GM10847 (cell line): ENCODE data around the gene CAMK4.

Experiments
- POLR2A ChIP-seq: IDR thresholded peaks from 2 replicates; pipeline ENCODE4 v1.6.1; 2011; ENCODE audit not compliant: insufficient read length; ENCODE audit errors: extremely low read depth

CAMK4 gene

DNA sequence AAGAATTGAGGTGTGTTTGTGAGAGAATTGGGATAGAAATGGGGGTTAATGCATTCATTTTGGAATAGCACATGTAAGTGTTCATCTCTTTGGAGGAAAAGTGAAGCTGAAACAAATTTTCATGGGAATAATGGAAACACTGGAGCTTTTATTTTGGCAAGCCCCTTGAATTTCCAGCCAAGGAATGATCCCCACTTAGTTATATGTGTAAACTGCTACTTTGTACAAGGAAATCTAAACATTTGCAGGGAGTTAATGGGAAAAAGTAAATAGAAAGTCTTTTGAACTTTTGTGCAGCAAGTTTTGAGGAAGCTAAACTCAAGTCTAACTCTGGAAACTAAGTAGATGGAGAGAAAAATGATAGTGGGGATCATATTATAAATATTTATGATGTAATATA, 44.1 kb downstream of the CAMK4 start:
- TF ChIP-seq POLR2A: no peak

DNA sequence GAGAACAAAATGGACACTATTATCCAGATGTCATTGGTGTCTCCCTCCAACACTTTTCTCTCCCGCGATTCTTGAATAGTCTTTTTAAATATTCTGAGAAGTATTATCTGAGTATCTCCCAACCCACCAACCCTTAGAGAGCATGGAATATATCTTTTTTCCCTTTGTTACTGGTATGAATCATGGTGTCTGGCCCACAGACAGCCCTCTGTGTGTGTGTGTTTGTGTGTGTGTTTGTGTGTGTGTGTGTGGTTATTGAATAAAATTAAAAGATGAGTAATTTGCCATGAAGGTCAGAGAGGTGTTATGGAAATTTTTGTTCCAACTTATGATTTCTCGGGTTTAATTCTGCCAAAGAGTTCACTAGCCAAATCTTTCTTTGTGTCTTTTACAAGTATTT, 47.7 kb downstream of the CAMK4 start:
- no peak for TF ChIP-seq POLR2A

DNA sequence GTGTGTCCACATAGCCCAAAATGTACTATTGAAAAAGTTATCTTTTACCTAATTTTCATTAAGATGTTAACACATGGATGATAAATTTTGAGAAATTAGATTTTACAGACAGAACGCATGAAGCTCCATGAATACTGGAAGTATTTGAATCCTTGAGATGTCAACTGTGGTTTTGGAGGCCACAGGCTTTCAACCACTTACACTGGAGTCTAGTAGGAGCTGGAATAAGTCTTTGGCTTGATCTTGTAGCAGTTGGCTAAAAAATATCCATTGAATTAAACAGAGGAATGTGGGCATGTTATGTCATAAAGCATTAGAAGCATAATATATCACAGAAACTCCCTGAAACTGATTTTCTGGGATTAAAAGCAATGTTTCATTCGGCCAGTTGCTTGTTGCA, 52.9 kb downstream of the CAMK4 start:
- no peak for TF ChIP-seq POLR2A

DNA sequence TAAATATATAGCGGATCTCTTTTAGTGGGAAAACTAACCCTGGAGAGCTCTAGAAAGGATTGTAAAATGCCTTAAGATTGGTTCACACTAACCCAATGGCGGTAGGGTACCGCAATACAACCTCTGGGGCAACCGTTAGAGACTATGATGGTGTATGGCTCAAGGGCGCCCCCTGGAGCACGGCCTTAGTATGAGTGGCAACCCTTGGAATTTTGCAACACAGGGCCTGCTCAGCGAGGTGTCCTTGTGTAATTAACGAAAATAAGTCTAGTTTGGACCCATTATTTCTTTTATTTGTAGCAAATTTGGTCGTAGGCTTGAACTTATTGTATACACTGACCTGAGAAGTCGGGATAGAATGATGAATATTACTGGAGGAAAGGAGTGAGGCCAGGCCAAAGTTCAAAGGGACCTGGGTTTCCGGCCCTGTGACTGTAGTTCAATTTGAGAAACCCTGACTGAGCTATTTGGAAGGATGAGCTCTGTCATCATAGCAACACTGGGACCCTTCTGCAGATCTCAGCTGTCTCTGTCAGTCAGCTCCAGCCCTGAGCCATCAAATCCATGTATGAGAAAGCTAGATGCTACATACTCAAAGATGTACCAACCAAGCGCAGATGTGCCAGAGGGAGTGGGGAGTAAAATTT, 54.8 kb downstream of the CAMK4 start:
- no peak for TF ChIP-seq POLR2A

DNA sequence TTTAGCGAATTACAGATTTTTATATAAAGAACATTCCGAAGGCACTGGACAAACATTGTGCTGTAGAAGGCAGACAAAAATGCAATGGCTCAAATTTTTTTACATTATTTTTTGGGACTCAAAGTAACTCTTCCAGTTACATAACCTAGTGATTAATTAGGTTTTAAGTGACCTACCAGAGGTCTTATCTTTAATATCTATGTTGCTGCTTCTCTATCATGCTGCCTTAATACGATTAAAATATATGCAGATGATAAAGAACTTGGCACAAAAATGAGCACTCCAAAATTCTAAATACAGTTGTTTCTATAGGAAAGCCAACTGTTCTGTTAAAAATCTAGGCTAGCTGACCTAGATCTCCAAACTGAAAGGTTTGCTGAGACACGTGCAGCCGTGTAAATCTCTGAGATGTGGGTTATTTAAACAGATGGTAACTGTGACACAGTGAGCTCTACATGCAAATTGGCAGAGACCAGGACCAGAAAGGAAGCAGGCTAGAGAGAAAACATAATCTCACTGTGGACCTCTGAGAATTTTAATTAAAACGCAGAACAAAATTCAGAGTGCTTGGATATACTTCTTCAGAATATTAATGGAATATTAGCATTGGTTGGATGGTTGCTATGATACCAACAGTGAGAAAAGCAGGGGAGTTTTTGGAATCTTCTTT, 56.2 kb downstream of the CAMK4 start:
- TF ChIP-seq POLR2A: no peak

DNA sequence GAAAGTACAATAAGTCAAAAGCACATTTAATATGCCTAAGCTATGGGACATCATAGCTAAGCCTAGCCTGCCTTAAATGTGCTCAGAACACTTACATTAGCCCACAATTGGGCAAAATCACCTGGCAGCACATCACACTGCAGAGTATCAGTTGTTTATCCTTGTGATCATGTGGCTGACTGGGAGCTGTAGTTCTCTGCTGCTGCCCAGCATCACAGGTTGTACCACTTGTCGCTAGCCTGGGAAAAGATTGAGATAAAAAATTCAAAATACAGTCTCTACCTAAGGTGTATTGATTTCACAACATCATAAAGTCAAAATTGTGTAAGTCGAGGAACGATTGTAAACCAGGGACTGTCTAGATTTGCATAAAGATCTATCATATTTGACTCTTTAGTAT, 58.6 kb downstream of the CAMK4 start:
- no peak for TF ChIP-seq POLR2A

DNA sequence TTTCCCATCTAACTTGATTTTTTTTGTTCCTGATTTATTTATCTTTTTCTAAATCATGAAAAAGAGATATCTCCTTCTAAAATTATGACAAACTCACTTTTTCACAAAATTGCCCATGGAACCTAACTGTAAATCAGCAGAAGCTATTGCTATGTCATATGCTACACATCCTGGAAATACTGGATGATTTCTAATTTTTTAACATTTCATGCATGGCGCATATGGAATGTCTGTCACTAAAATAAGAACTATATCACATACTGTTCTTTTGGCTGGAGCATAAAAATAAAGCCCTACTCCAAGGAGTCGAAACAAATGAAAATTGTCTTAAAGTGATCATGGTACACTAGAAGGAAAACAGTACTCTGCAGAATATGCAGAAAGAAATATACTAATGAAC, 60.6 kb downstream of the CAMK4 start:
- TF ChIP-seq POLR2A: no peak

DNA sequence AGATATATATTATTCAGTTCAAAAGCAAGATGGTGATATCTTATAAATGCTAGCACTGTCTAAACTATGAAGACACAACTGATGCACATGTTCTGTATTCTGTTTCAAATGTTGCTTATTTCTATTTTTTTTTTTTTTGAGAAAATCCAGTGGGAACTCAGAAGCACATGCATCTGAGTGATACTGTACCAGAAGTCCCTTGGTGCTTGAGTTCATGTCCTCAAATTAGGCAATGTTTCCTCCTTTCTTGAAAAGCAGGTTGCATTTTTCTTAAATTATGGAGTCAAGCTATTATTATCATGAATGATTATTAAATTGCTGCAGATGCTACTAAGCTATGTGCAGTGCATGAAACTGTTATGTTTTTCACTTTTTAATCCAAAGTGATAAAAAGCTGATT, 70.4 kb downstream of the CAMK4 start:
- TF ChIP-seq POLR2A: no peak

DNA sequence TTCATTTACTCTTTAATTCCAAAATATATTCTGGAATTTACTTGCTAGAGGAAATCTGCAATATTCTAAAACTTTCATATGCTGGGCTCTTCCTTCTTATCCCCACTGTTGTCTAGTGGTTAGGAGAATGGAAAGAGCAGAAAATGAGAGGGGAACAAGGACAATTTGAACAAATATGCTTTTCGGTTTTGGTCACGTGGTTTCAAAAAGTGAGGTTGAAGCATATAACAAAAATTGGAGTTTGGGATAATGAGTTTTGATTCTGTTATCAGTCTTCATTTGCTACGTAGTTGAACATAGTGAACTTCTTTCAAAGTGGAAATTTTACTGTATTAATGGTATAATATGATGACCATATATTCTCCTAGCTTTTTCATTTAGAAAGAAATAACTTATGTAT, 71.5 kb downstream of the CAMK4 start:
- no peak for TF ChIP-seq POLR2A

DNA sequence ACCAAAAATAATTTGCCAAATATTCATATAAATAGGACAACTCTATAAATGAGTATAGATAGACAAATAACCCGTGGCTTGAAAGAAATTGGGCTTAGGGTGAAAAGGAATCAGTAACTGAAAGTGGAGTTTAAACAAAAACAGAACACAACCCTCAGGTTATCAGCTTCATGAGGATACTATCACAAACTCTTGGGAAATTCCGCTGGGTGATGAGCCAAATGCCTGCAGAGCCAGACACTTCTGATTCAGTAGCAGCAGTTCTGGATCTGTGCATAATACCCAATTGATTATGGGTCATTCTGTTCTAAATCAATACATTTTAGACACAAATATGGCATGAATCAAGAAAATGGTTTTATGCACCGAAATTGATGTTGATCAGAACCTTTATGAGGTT, 72.4 kb downstream of the CAMK4 start:
- no peak for TF ChIP-seq POLR2A

DNA sequence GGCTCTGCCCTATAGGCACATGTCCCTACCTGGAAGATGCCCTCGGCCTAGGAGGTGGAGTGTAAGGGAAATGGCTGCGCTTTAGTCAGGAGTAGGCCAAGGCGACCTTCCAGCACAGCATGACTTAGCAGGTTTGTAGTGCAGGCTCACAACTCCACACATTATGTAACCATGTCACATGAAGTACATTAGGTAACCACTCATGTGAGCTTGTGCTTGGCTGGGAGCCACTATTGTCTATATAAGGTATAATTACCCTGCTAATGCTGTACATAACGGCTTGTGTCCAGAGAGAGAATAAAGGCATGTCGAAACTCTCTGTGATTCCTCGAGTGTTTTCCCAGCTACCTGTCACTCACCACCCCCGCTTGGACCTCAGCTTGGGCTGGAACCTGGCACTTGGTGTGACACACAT, 74.9 kb downstream of the CAMK4 start:
- no peak for TF ChIP-seq POLR2A

DNA sequence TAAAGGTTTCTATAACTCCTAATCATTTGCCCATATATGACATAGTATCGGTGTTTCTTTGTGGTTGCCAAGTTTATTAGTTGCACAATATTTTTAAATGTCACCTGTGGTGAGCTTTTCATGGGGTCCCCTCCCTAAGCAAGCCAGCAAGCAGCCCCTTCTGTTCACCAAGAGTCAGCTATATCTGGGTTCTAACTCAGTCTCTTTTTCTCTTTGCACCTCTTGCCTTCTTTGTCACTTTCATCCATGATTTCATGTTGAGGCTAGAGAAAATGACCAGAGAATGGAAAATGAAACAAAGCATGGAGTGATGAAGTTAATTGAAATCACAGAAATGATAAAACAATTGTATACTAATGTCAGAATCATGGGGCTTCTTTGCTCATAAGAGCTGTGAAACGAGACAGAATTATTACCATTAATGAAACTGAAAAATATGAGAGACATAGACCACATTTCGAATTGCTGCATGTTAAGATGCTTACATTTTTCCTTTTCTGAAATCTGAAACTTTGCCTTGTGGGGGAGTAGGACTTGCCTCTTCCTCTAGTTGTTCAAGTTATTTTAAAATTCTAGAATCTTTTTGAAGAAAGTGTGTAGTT, 75.7 kb downstream of the CAMK4 start:
- TF ChIP-seq POLR2A: no peak

DNA sequence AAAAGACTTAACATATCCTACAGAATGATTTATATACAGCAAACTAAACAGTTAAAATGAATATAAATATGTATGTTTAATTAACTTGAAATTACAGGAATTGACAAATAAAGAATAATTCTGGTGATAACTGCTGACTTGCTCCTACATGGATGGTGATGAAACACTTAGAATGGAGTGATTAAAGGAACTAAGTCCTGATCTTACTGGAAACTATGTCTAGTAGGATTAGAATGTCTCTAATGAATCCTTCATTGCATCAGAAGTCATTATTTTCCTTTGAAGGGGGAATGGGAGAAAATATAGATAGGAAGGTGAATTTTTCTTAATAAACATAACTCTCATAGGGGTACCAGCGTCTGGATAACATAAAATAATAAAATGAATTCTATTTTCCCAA, 77.1 kb downstream of the CAMK4 start:
- TF ChIP-seq POLR2A: no peak

DNA sequence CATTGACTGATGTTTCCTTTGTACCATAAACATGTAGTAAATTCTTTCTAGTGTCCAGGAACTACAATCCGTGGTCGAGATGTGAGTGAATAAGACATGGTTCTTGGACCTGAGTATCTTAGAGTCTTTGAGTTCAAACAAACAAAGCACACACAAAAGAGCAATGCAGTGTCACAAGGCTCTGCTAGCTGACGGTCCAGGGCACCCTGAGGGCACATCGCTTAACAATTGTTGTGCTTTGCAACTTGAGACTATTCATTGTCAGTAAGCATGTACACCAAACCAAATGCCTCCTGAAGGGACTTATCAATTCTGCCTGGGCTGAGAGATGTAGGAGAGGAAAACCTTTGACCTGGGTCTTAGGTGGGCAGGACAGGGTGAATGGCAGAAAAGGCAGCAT, 84.8 kb downstream of the CAMK4 start:
- TF ChIP-seq POLR2A: no peak

DNA sequence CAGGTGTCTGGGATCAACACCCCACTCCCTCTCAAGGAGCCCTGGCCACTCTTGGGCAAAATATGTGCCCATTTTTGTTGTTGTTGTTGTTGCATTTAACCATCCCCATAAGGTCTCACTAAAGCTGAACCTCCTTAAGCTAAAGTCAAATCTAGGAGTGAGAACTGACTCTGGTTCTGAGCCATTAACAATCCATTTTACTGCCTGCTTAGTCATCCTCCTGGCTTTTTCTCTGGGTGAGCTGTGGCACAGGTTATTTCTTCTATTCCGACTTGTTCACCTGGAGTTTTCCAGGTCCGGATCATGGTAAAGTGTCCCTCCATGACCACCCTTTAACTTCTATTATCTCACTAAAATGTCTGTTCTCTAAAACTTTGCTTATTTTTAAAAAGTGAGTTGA, 85.2 kb downstream of the CAMK4 start:
- TF ChIP-seq POLR2A: no peak

DNA sequence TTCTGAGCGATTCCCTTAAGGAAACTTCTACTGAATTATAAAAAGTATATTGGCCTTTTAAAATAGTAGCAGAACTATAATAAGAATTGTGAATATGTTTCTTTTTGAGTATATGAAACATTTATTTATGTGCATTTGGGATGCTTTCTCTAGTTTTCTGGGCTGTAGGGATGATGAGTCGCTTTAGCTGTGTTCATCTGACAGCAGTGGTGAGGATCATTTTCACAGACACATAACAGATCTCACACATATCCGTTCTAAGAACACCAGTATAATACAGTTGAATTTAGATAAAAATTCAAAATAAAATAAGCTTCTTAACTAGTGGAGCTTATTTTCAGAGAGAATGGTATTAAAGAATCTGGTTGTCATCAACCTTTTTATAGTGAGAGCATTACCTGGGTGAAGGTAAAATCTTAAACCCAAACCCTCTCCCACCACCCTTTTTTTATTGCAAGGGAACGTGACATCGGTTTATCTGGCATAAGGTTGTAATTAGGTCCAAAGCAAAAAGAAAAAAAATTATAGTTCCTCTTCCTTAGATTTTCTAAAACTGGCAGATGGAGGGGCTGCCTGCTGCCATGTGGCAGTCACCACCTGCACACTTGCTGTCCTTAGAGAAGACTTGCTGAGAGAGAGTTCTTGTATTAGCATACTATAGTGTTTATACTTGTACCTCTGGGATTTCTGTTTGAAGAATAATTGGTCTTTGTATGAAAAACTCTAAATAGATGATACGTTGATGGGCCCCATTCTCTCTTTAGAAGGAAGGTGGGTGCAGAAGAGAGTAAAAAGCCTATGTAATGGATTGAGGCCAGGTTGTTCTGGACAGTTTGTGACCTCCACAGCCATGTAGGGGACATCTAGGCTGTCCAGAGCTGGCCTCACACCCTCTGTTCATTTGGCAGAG, 86.8 kb downstream of the CAMK4 start:
- no peak for TF ChIP-seq POLR2A

DNA sequence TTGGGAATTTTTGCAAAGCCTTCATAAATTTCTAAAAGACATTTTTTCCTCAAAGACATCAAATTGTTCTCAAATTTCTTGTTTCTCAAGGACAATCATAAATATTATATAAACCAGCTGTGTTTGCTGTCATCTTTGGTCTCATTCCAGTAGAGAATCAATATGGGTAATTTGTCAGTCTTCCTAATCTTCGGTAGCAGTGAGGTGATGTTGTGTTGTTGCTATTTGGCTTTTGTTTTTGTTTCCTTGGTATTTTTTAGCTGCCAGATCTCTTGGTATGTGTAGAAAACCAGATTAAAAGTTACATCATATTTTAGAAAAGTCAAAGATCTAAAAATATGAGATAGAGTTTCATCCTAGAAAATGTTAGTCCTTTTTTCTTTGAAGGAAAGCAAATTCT, 87.5 kb downstream of the CAMK4 start:
- TF ChIP-seq POLR2A: no peak
